Endothelial cell (in vitro differentiated cells): ENCODE data around the gene CELA1. TPM values are rescaled to one million over a fixed set of nuclear protein-coding genes. Genes with fewer than 3 reads are reported as not detected.
A peak's percentile ranks its signal among the peaks of the same experiment; 100 is the strongest.

Experiments
- DNase-seq: peaks from one replicate; pipeline ENCODE4 v3.0.0; 2021; ENCODE audit warnings: low spot score
- H3K27ac Mint-ChIP-seq: one replicate; pipeline ENCODE4 v1.8.0; 2021; ENCODE audit warnings: mixed read lengths, inconsistent platforms; ENCODE audit not compliant: unreplicated experiment
- H3K27me3 Mint-ChIP-seq: one replicate; pipeline ENCODE4 v1.8.0; 2021; ENCODE audit warnings: mild to moderate bottlenecking, moderate library complexity, mixed read lengths, inconsistent platforms; ENCODE audit not compliant: unreplicated experiment
- H3K36me3 Mint-ChIP-seq: one replicate; pipeline ENCODE4 v1.8.0; 2021; ENCODE audit warnings: mild to moderate bottlenecking, low read depth, mixed read lengths, inconsistent platforms; ENCODE audit not compliant: unreplicated experiment
- H3K4me1 Mint-ChIP-seq: one replicate; pipeline ENCODE4 v1.8.0; 2021; ENCODE audit warnings: mild to moderate bottlenecking, mixed read lengths, inconsistent platforms; ENCODE audit not compliant: unreplicated experiment
- H3K4me3 Mint-ChIP-seq: one replicate; pipeline ENCODE4 v1.8.0; 2021; ENCODE audit warnings: mild to moderate bottlenecking, mixed read lengths, inconsistent platforms; ENCODE audit not compliant: unreplicated experiment
- H3K9me3 Mint-ChIP-seq: one replicate; pipeline ENCODE4 v1.8.0; 2021; ENCODE audit warnings: mixed read lengths, inconsistent platforms; ENCODE audit not compliant: unreplicated experiment
- total RNA-seq: library from RNA; stranded (reverse); fragmentation: NEBNext Ultra II Directional; extraction: Animal tissue kit (Norgen Biotek cat#: 25700); gene quantifications from one replicate; pipeline ENCODE4 v1.2.1, GENCODE V29; 2021; ENCODE audit not compliant: unreplicated experiment
- TF ChIP-seq, protein P1 (sequence below): fragments of 200-600 bp; sonication (generic); IDR thresholded peaks from one replicate; pipeline ENCODE4 v1.5.0; 2021; ENCODE audit warnings: antibody characterized with exemption; ENCODE audit not compliant: unreplicated experiment

Gene CELA1
- total RNA-seq, 1 donor from 2014 or later: not detected

DNA sequence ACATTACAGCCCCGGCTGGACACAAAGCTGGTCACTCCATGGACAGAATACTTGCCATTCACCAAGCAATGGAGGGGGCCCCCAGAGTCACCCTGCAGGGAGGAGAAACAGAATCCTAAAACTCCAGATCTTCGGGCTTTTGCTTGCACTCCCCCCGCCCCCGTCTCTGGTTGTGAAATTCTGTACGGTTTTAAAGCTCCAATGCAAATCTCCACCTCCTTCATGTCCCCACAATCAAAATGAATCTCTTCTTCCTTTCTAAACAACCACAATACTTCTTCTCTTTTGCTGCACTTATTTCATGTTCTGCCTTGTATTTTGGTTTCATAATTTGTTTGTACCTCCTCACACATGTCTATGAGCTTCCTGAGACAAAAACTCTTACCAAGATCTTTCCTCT is 16.7 kb downstream of the CELA1 start:
- no peak for DNase-seq
- Mint-ChIP-seq H3K27me3 (peaks cover 9% of the 10 kb centered on the region), H3K9me3 (no peaks in the 10 kb centered on the region), H3K36me3 (no peaks in the 10 kb centered on the region), H3K4me1 (peaks cover 10% of the 10 kb centered on the region), H3K27ac (no peak overlapping the region), H3K4me3 (no peak overlapping the region)
- TF ChIP-seq, protein P1, sequence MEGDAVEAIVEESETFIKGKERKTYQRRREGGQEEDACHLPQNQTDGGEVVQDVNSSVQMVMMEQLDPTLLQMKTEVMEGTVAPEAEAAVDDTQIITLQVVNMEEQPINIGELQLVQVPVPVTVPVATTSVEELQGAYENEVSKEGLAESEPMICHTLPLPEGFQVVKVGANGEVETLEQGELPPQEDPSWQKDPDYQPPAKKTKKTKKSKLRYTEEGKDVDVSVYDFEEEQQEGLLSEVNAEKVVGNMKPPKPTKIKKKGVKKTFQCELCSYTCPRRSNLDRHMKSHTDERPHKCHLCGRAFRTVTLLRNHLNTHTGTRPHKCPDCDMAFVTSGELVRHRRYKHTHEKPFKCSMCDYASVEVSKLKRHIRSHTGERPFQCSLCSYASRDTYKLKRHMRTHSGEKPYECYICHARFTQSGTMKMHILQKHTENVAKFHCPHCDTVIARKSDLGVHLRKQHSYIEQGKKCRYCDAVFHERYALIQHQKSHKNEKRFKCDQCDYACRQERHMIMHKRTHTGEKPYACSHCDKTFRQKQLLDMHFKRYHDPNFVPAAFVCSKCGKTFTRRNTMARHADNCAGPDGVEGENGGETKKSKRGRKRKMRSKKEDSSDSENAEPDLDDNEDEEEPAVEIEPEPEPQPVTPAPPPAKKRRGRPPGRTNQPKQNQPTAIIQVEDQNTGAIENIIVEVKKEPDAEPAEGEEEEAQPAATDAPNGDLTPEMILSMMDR: no peak

DNA sequence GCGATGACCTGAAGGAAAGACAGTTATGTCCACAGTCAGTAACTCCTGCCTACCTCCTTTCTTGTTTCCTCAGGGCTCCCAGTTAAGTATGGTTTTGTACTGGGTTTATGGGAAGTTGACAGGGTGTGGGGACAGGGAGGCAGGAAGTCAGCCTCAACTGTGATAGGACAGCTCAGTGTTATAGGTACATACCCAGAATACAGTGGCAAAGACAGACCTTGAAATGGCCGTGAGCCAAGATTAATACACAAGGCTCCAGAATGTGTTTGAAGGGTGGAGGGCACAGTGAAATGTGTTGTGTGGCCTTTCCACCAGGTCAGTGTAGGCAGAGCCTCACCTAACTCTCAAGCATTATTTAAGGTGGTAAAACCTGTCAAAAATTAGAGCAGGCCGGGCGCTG is 17.9 kb downstream of the CELA1 start:
- Mint-ChIP-seq H3K4me1 (peaks cover 10% of the 10 kb centered on the region), H3K27ac (no peak overlapping the region), H3K9me3 (no peaks in the 10 kb centered on the region), H3K4me3 (no peak overlapping the region), H3K36me3 (no peaks in the 10 kb centered on the region), H3K27me3 (peaks cover 6% of the 10 kb centered on the region)
- no peak for DNase-seq
- TF ChIP-seq, protein P1: no peak

DNA sequence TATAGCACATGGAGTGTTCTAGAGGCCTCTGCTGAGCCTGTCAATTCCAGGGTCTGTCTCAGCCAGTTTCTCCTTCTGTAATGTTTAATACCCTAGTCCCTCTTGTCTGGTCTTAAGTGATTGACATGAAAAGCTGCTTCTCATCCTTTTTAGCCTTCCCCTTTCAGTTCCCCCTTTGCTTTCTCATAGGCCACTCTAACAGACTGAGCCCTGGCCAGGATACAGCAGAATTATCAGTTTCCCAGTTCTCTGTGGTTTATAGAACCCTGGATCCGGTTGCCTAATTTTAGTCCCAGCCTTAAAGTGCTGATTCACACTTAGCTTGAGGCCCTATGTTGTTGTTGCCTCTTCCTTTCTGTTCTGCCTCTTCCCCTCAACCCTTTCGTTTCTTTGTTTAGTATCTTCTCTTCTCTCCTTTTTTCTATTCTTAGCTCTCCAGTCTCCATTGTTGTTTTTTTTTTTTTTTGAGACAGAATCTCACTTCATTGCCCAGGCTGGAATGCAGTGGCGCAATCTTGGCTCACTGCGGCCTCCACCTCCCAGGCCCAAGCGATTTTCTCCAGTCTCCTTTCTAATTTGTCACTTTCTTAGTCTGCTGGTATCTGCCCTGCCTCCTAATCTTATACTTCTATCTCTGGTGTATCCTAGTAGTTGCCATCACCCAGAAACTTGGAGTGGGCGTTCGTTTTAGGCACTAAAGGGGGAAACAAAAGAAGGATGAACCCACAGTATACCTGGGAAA is 19.6 kb downstream of the CELA1 start:
- DNase-seq: no peak
- no peaks in the 10 kb centered on the region for H3K36me3 Mint-ChIP-seq
- peaks cover 6% of the 10 kb centered on the region for H3K27me3 Mint-ChIP-seq
- H3K9me3 Mint-ChIP-seq: no peaks in the 10 kb centered on the region
- TF ChIP-seq, protein P1: no peak
- H3K4me3 Mint-ChIP-seq: no peak overlapping the region
- peaks cover 10% of the 10 kb centered on the region for H3K4me1 Mint-ChIP-seq
- peak overlapping the region; percentile 82 for H3K27ac Mint-ChIP-seq

DNA sequence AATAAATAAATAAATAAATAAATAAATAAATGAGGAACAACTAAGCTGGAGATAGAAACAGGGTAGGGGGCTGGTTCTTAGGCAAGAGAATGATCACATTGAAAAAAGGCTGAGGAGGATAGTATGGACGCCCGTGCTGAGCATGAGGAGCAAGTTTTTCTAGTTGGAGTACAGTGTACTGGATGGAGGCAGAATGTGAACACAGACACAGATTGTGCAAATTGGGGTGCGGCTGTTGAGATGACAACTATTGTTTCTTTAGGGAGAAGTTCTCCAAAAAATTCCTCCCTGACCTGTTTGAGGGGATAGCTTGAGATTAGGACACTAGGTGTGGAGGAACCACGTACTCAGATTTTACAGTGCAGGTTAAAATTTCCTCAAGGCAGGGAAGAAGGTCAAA is 21.5 kb downstream of the CELA1 start:
- no peak for DNase-seq
- TF ChIP-seq, protein P1: no peak
- Mint-ChIP-seq H3K4me1 (peaks cover 19% of the 10 kb centered on the region), H3K9me3 (no peaks in the 10 kb centered on the region), H3K27ac (no peak overlapping the region), H3K4me3 (no peak overlapping the region), H3K27me3 (peaks cover 5% of the 10 kb centered on the region), H3K36me3 (no peaks in the 10 kb centered on the region)
